Spleen (tissue), 11 donors: ENCODE results near the gene ZNF22. TPM values are rescaled to one million over a fixed set of nuclear protein-coding genes. Genes with fewer than 3 reads are reported as not detected.

Experiments
- DNase-seq: peaks from one replicate; pipeline ENCODE4 v3.0.0-alpha.2; 2020
- H3K27ac ChIP-seq, 8 donors: fragments of 200-600 bp; sonication (generic) in 7 of 8; 1 replicate in 4 of 8; 2 replicates in 4 of 8; pipeline versions ENCODE4 v1.5.0 to v1.8.0; 2016 to 2021; ENCODE audit warnings: inconsistent platforms in 4 of 8, mild to moderate bottlenecking in 4 of 8, moderate library complexity in 1 of 8
- H3K27me3 ChIP-seq, 7 donors: fragments of 200-600 bp; sonication (generic) in 6 of 7; replicated peaks in 1 of 7; 1 replicate in 4 of 7; 2 replicates in 3 of 7; pipeline versions ENCODE4 v1.5.0 to v1.8.0; 2016 to 2021; ENCODE audit warnings: inconsistent platforms in 3 of 7, mild to moderate bottlenecking in 1 of 7
- H3K36me3 ChIP-seq, 6 donors: fragments of 200-600 bp; sonication (generic) in 5 of 6; 1 replicate in 4 of 6; 2 replicates in 2 of 6; pipeline versions ENCODE4 v1.5.0 to v1.8.0; 2016 to 2021; ENCODE audit warnings: inconsistent platforms in 2 of 6
- H3K4me1 ChIP-seq, 6 donors: fragments of 200-600 bp; sonication (generic) in 5 of 6; 1 replicate in 3 of 6; 2 replicates in 3 of 6; pipeline versions ENCODE4 v1.5.0 to v1.8.0; 2016 to 2021; ENCODE audit warnings: inconsistent platforms in 3 of 6
- H3K4me3 ChIP-seq, 8 donors: fragments of 200-600 bp; sonication (generic) in 7 of 8; 1 replicate in 4 of 8; 2 replicates in 4 of 8; pipeline versions ENCODE4 v1.5.0 to v1.8.0; 2016 to 2021; ENCODE audit warnings: inconsistent platforms in 4 of 8, mild to moderate bottlenecking in 4 of 8, moderate library complexity in 2 of 8
- H3K9me3 ChIP-seq, 8 donors: fragments of 200-600 bp; sonication (generic) in 7 of 8; 1 replicate in 4 of 8; 2 replicates in 4 of 8; pipeline versions ENCODE4 v1.5.0 to v1.8.0; 2016 to 2021; ENCODE audit warnings: inconsistent platforms in 4 of 8
- CTCF ChIP-seq, 11 experiments: fragments of 200-600 bp in 7 of 11; fragments of 450-650 bp in 4 of 11; sonication (generic) in 4 of 11; IDR thresholded peaks in 8 of 11; conservative IDR thresholded peaks in 3 of 11; 1 replicate in 7 of 11; 2 replicates in 4 of 11; pipeline versions ENCODE4 v1.4.0 to v1.8.0; 2016 to 2021; ENCODE audit warnings: antibody characterized with exemption in 11 of 11, inconsistent platforms in 4 of 11, mild to moderate bottlenecking in 1 of 11
- POLR2A ChIP-seq, 3 donors: fragments of 450-650 bp; IDR thresholded peaks; one replicate each; pipeline ENCODE4 v1.5.1; 2017; ENCODE audit warnings: antibody characterized with exemption in 3 of 3, mild to moderate bottlenecking in 1 of 3
- POLR2AphosphoS5 ChIP-seq, 3 donors: sonication (generic); formaldehyde crosslinking; IDR thresholded peaks; one replicate each; pipeline ENCODE4 v1.5.1; 2017; ENCODE audit warnings: antibody characterized with exemption in 3 of 3
- WGBS, 5 donors: extraction: QIAGEN DNeasy Blood & Tissue Kit in 3 of 5; methylation state at CpG; one replicate each; pipeline versions ENCODE4 v1.1.5 to v1.1.7; 2013 to 2018; 5-methylcytosine and 5-hydroxymethylcytosine counted together
- intact Hi-C: fragments of 100-400 bp; cut with DNase I; formaldehyde crosslinking; loops from one replicate; pipeline ENCODE4 v1.15.0; 2023; ENCODE audit warnings: low total_unique reads
- polyA plus RNA-seq, 3 donors: library from polyadenylated mRNA; stranded (reverse); fragments of 200-250 nt; gene quantifications; one replicate each; pipeline ENCODE4 v1.2.1, GENCODE V29; 2013
- total RNA-seq, 7 donors: library from RNA; depleted of rRNA in 3 of 7; stranded (reverse); fragments of >200 nt in 3 of 7; fragmentation: NEBNext Ultra II Directional in 4 of 7; extraction: Animal tissue kit (Norgen Biotek cat#: 25700) in 4 of 7; gene quantifications; one replicate each; pipeline versions ENCODE4 v1.1.0 to v1.2.1, GENCODE V29; 2016 to 2021
- donor health status: healthy with polysubstance abuse.
- donor health status: DM: no; HTN: no; CAD: no; lungs with moderate emphysema.
- donor health status: DM: no; HTN: no; CAD: no.
- donor health status: Bipolar disorder and iron deficiency.
- donor health status: healthy.
- donor health status: DM: no; HTN: no; CAD: no.
- donor health status: DM: yes; HTN: yes; CAD: no.

Gene ZNF22
- total and polyA plus RNA-seq, 10 donors, result 22.7 to 33.6 (median 26.0) TPM

GRCh38 chr10:44993922-44994751 is 6.6 kb upstream of the ZNF22 start:
- intact Hi-C loops, result no loop called here
- H3K27ac ChIP-seq, result peak overlapping the region in 3 of 8 donors; percentile 3 to 64 (median 61)
- DNase-seq, result no peak
- H3K36me3 ChIP-seq, result peaks cover 0 to 49% (median 8%) of the 10 kb centered on the region in 6 donors
- no peak overlapping the region for H3K4me3 ChIP-seq
- H3K4me1 ChIP-seq, result peaks cover 0 to 43% (median 19%) of the 10 kb centered on the region in 6 donors
- 82 to 90% (median 84%) methylated on average over 11 of the region's 11 CpGs for WGBS, 5 donors
- TF ChIP-seq POLR2AphosphoS5 (IDR thresholded peaks at IDR 0.05) (no peak), POLR2A (IDR thresholded peaks at IDR 0.05) (no peak), CTCF (IDR thresholded peaks at IDR 0.05 in 8 of 11, conservative IDR thresholded peaks at IDR 0.05 in 3 of 11) (no peak)
- no peaks in the 10 kb centered on the region for H3K9me3 ChIP-seq
- no peaks in the 10 kb centered on the region for H3K27me3 ChIP-seq

- no peak overlapping the region for H3K4me3 ChIP-seq
- peak overlapping the region in 7 of 8 donors; percentile 13 to 70 (median 53) for H3K27ac ChIP-seq
- TF ChIP-seq POLR2AphosphoS5 (IDR thresholded peaks at IDR 0.05) (no peak), POLR2A (IDR thresholded peaks at IDR 0.05) (no peak), CTCF (IDR thresholded peaks at IDR 0.05 in 8 of 11, conservative IDR thresholded peaks at IDR 0.05 in 3 of 11) (no peak)
- no peaks in the 10 kb centered on the region for H3K27me3 ChIP-seq
- no peaks in the 10 kb centered on the region for H3K9me3 ChIP-seq
- intact Hi-C loops, result no loop called here
- peaks cover 0 to 41% (median 6%) of the 10 kb centered on the region in 6 donors for H3K36me3 ChIP-seq
- DNase-seq, result no peak
- WGBS, 5 donors, result 77 to 88% (median 87%) methylated on average over 9 of the region's 9 CpGs
- H3K4me1 ChIP-seq, result peaks cover 1 to 48% (median 20%) of the 10 kb centered on the region in 6 donors
Measured at GRCh38 chr10:44994752-44995530, 5.8 kb upstream of the ZNF22 start.

- Histone ChIP-seq H3K27me3 (no peaks in the 10 kb centered on the region), H3K27ac (peak overlapping the region in 7 of 8 donors; percentile 13 to 70 (median 53)), H3K9me3 (no peaks in the 10 kb centered on the region), H3K4me1 (peaks cover 5 to 54% (median 25%) of the 10 kb centered on the region in 6 donors), H3K4me3 (no peak overlapping the region), H3K36me3 (peaks cover 0 to 35% (median 6%) of the 10 kb centered on the region in 6 donors)
- intact Hi-C loops, result no loop called here
- WGBS, 5 donors, result 19 to 32% (median 23%) methylated on average over 4 of the region's 4 CpGs
- TF ChIP-seq POLR2AphosphoS5 (IDR thresholded peaks at IDR 0.05), result no peak
- TF ChIP-seq CTCF (IDR thresholded peaks at IDR 0.05 in 8 of 11, conservative IDR thresholded peaks at IDR 0.05 in 3 of 11), result no peak
- TF ChIP-seq POLR2A (IDR thresholded peaks at IDR 0.05), result no peak
- DNase-seq, result no peak
Measured at GRCh38 chr10:44995581-44995913, 5.2 kb upstream of the ZNF22 start.
